ENCODE measurements around the gene SLC38A10. TPM values are rescaled to one million over a fixed set of nuclear protein-coding genes. Genes with fewer than 3 reads are reported as not detected.

SLC38A10 gene
- total and polyA plus RNA-seq, 12 donors: 17.6 to 190 (median 102) TPM

GRCh38 chr17:81282876-81283275 is 12.2 kb downstream of the SLC38A10 start:
- no peak overlapping the region for H3K27ac ChIP-seq
- H3K4me3 ChIP-seq: no peak overlapping the region
- 90 to 100% (median 95%) methylated on average over 1 to 16 of the region's 16 CpGs for WGBS, 4 donors

GRCh38 chr17:81282141-81282540 is 13.0 kb downstream of the SLC38A10 start:
- intact Hi-C loops (cut with DNase I): no loop called here
- Histone ChIP-seq H3K4me3 (no peak overlapping the region), H3K9me3 (replicated peaks in 1 of 3) (no peaks in the 10 kb centered on the region), H3K36me3 (replicated peaks in 1 of 2) (peaks cover 0 to 47% of the 10 kb centered on the region in 2 donors), H3K27ac (no peak overlapping the region), H3K4me1 (replicated peaks in 1 of 2) (peaks cover 0 to 26% of the 10 kb centered on the region in 2 donors), H3K27me3 (no peaks in the 10 kb centered on the region)
- DNase-seq: no peak
- 95 to 98% (median 96%) methylated on average over 13 to 33 of the region's 33 CpGs for WGBS, 4 donors
- TF ChIP-seq POLR2A (IDR thresholded peaks at IDR 0.05) (no peak), CTCF (IDR thresholded peaks at IDR 0.05) (no peak)

More at GRCh38 chr17:81282876-81283275, 12.2 kb downstream of the SLC38A10 start:
- H3K36me3 ChIP-seq (replicated peaks in 1 of 2): peaks cover 0 to 53% of the 10 kb centered on the region in 2 donors
- no peaks in the 10 kb centered on the region for H3K27me3 ChIP-seq
- DNase-seq: no peak
- H3K4me1 ChIP-seq (replicated peaks in 1 of 2): peaks cover 0 to 33% of the 10 kb centered on the region in 2 donors
- H3K9me3 ChIP-seq (replicated peaks in 1 of 3): no peaks in the 10 kb centered on the region
- TF ChIP-seq POLR2A (IDR thresholded peaks at IDR 0.05): no peak
- no peak for TF ChIP-seq CTCF (IDR thresholded peaks at IDR 0.05)
- intact Hi-C loops (cut with DNase I): no loop called here

GRCh38 chr17:81280571-81280970 is 14.5 kb downstream of the SLC38A10 start:
- Histone ChIP-seq H3K36me3 (replicated peaks in 1 of 2) (peaks cover 0 to 52% of the 10 kb centered on the region in 2 donors), H3K27ac (no peak overlapping the region), H3K4me1 (replicated peaks in 1 of 2) (peaks cover 0 to 10% of the 10 kb centered on the region in 2 donors), H3K4me3 (no peak overlapping the region), H3K27me3 (no peaks in the 10 kb centered on the region), H3K9me3 (replicated peaks in 1 of 3) (no peaks in the 10 kb centered on the region)
- WGBS, 4 donors: 94 to 98% (median 95%) methylated on average over 19 to 24 of the region's 24 CpGs
- intact Hi-C loops (cut with DNase I): no loop called here
- DNase-seq: no peak
- TF ChIP-seq CTCF (IDR thresholded peaks at IDR 0.05) (no peak), POLR2A (IDR thresholded peaks at IDR 0.05) (no peak)

- TF ChIP-seq POLR2A (IDR thresholded peaks at IDR 0.05) (no peak), CTCF (IDR thresholded peaks at IDR 0.05) (no peak)
- H3K4me3 ChIP-seq: no peak overlapping the region
- H3K4me1 ChIP-seq (replicated peaks in 1 of 2): peaks cover 0 to 2% of the 10 kb centered on the region in 2 donors
- intact Hi-C loops (cut with DNase I): no loop called here
- 95 to 96% (median 96%) methylated on average over 46 to 50 of the region's 50 CpGs for WGBS, 4 donors
- no peaks in the 10 kb centered on the region for H3K9me3 ChIP-seq (replicated peaks in 1 of 3)
- H3K27ac ChIP-seq: no peak overlapping the region
- no peaks in the 10 kb centered on the region for H3K27me3 ChIP-seq
- no peak for DNase-seq
- peaks cover 0 to 60% of the 10 kb centered on the region in 2 donors for H3K36me3 ChIP-seq (replicated peaks in 1 of 2)
Observed at GRCh38 chr17:81279278-81280275, 15.5 kb downstream of the SLC38A10 start.
